IMR-90 (cell line): ENCODE measurements around the gene MCF2L. TPM values are rescaled to one million over a fixed set of nuclear protein-coding genes. Genes with fewer than 3 reads are reported as not detected.

ENCODE experiments used
- ATAC-seq: fragments of 200-7000 bp; cut with Tn5 transposase; 2 replicates; pipeline ENCODE4 v1.9.1; 2020; ENCODE audit warnings: low read depth, mild to moderate bottlenecking, moderate library complexity
- BruUV-seq: library from RNA; stranded (reverse); fragments of 400-500 nt; replicated peaks from 2 replicates; lab custom pipeline; 2021; lab: Mats Ljungman, UMichigan
- CTCF ChIA-PET: fragments of 300-600 bp; formaldehyde crosslinking; extraction: SDS; loops from one replicate; lab custom pipeline; 2021; ENCODE audit warnings: antibody characterized with exemption; lab: Yijun Ruan, JAX
- POLR2A ChIA-PET: fragments of 300-600 bp; sonication (Branson Sonifier 250); formaldehyde crosslinking; loops from one replicate; lab custom pipeline; 2022; ENCODE audit warnings: antibody characterized with exemption; ENCODE audit not compliant: unreplicated experiment; lab: Charles Lee
- DNase-seq: peaks from one replicate; pipeline ENCODE4 v3.0.0; 2013
- H2AFZ ChIP-seq: replicated peaks from 2 replicates; pipeline ENCODE3; 2013; ENCODE audit warnings: low read length, mild to moderate bottlenecking; ENCODE audit not compliant: poor library complexity
- H2AK5ac ChIP-seq: 2 replicates; pipeline ENCODE4 v1.6.1; 2013; ENCODE audit warnings: low read depth, low read length, inconsistent platforms
- H2AK9ac ChIP-seq: replicated peaks from 2 replicates; pipeline ENCODE3; 2013; ENCODE audit warnings: mild to moderate bottlenecking, low read depth, low read length, moderate library complexity; ENCODE audit not compliant: poor library complexity
- H2BK120ac ChIP-seq: 2 replicates; pipeline ENCODE4 v1.6.1; 2013; ENCODE audit warnings: low read depth, low read length, inconsistent platforms
- H2BK15ac ChIP-seq: 3 replicates; pipeline ENCODE4 v1.6.1; 2013; ENCODE audit warnings: low read depth, low read length, inconsistent platforms
- H2BK20ac ChIP-seq: 2 replicates; pipeline ENCODE4 v1.6.1; 2013; ENCODE audit warnings: low read depth, mild to moderate bottlenecking, inconsistent platforms, low read length, moderate library complexity
- H2BK5ac ChIP-seq: 2 replicates; pipeline ENCODE4 v1.6.1; 2013; ENCODE audit warnings: mild to moderate bottlenecking, low read depth, low read length, inconsistent platforms; ENCODE audit not compliant: poor library complexity, severe bottlenecking
- H3K14ac ChIP-seq: replicated peaks from 2 replicates; pipeline ENCODE4 v1.6.1; 2013; ENCODE audit warnings: low read depth, low read length, inconsistent platforms
- H3K18ac ChIP-seq: 2 replicates; pipeline ENCODE4 v1.6.1; 2013; ENCODE audit warnings: low read depth, low read length, control low read depth
- H3K23ac ChIP-seq: 2 replicates; pipeline ENCODE4 v1.6.1; 2013; ENCODE audit warnings: low read depth, low read length, inconsistent platforms
- H3K27ac ChIP-seq: 2 replicates; pipeline ENCODE4 v1.5.1; 2013; ENCODE audit warnings: mild to moderate bottlenecking, control low read depth, low read length; ENCODE audit not compliant: insufficient read depth
- H3K27me3 ChIP-seq: 2 replicates; pipeline ENCODE4 v1.6.1; 2013; ENCODE audit warnings: low read length; ENCODE audit not compliant: control insufficient read depth, insufficient read depth
- H3K36me3 ChIP-seq: 2 replicates; pipeline ENCODE4 v1.6.1; 2013; ENCODE audit warnings: low read length, mixed read lengths; ENCODE audit not compliant: control insufficient read depth, insufficient read depth
- H3K4ac ChIP-seq: 2 replicates; pipeline ENCODE4 v1.6.1; 2013; ENCODE audit warnings: low read depth, low read length, inconsistent platforms
- H3K4me1 ChIP-seq: 2 replicates; pipeline ENCODE4 v1.6.1; 2013; ENCODE audit warnings: low read length, mixed read lengths; ENCODE audit not compliant: control insufficient read depth, insufficient read depth
- H3K4me2 ChIP-seq: 2 replicates; pipeline ENCODE4 v1.6.1; 2013; ENCODE audit warnings: low read depth, mild to moderate bottlenecking, control low read depth, low read length, moderate library complexity
- H3K4me3 ChIP-seq: 2 replicates; pipeline ENCODE4 v1.5.1; 2013; ENCODE audit warnings: low read depth, mild to moderate bottlenecking, control low read depth, low read length, moderate library complexity; ENCODE audit not compliant: insufficient read depth
- H3K56ac ChIP-seq: 2 replicates; pipeline ENCODE4 v1.6.1; 2013; ENCODE audit warnings: low read length, inconsistent platforms; ENCODE audit not compliant: insufficient read depth; ENCODE audit errors: extremely low read depth
- H3K79me1 ChIP-seq, 2 experiments: 2 replicates each; pipeline ENCODE4 v1.6.1; 2013; ENCODE audit warnings: low read length in 2 of 2, inconsistent platforms in 1 of 2, low read depth in 1 of 2
- H3K9ac ChIP-seq: 2 replicates; pipeline ENCODE4 v1.6.1; 2013; ENCODE audit warnings: low read depth, low read length, control low read depth
- H3K9me1 ChIP-seq: 2 replicates; pipeline ENCODE4 v1.6.1; 2013; ENCODE audit warnings: low read length, inconsistent platforms; ENCODE audit not compliant: insufficient read depth
- H3K9me3 ChIP-seq: 2 replicates; pipeline ENCODE4 v1.6.1; 2013; ENCODE audit warnings: low read length; ENCODE audit not compliant: control insufficient read depth, insufficient read depth
- H4K20me1 ChIP-seq: 2 replicates; pipeline ENCODE4 v1.6.1; 2013; ENCODE audit warnings: low read length, inconsistent platforms; ENCODE audit not compliant: insufficient read depth
- H4K5ac ChIP-seq: 2 replicates; pipeline ENCODE4 v1.6.1; 2013; ENCODE audit warnings: mild to moderate bottlenecking, low read depth, low read length, control low read depth
- H4K8ac ChIP-seq, 2 experiments: 2 replicates each; pipeline ENCODE4 v1.6.1; 2013; ENCODE audit warnings: low read depth in 2 of 2, low read length in 2 of 2, control low read depth in 1 of 2, inconsistent platforms in 1 of 2
- H4K91ac ChIP-seq: 2 replicates; pipeline ENCODE4 v1.6.1; 2013; ENCODE audit warnings: low read depth, low read length, inconsistent platforms; ENCODE audit not compliant: insufficient read depth
- CEBPB ChIP-seq: IDR thresholded peaks from 2 replicates; pipeline ENCODE4 v1.6.1; 2012; ENCODE audit warnings: low read depth, low read length, improper control_type of control experiment
- CHD1 ChIP-seq: IDR thresholded peaks from 2 replicates; pipeline ENCODE4 v1.6.1; 2012; ENCODE audit warnings: low read depth, low read length, improper control_type of control experiment
- CTCF ChIP-seq: conservative IDR thresholded peaks from 2 replicates; pipeline ENCODE4 v1.5.1; 2012; ENCODE audit warnings: mild to moderate bottlenecking, low read depth, low read length, improper control_type of control experiment
- ELK1 ChIP-seq: fragments of 150-350 bp; IDR thresholded peaks from 2 replicates; pipeline ENCODE4 v1.6.1; 2016; ENCODE audit warnings: low read depth, mild to moderate bottlenecking, low read length, moderate library complexity, borderline replicate concordance
- FOS ChIP-seq: fragments of 150-350 bp; IDR thresholded peaks from 2 replicates; pipeline ENCODE4 v1.6.1; 2016; ENCODE audit warnings: low read depth, low read length
- MAFK ChIP-seq: IDR thresholded peaks from 2 replicates; pipeline ENCODE4 v1.6.1; 2012; ENCODE audit warnings: low read depth, low read length, improper control_type of control experiment
- MAZ ChIP-seq: IDR thresholded peaks from 2 replicates; pipeline ENCODE4 v1.6.1; 2012; ENCODE audit warnings: low read depth, mild to moderate bottlenecking, low read length, improper control_type of control experiment, moderate library complexity, borderline replicate concordance
- MXI1 ChIP-seq: IDR thresholded peaks from 2 replicates; pipeline ENCODE4 v1.6.1; 2012; ENCODE audit warnings: low read depth, mild to moderate bottlenecking, low read length, moderate library complexity, borderline replicate concordance
- POLR2A ChIP-seq: IDR thresholded peaks from 2 replicates; pipeline ENCODE4 v1.6.1; 2012; ENCODE audit warnings: mild to moderate bottlenecking, low read depth, low read length
- RCOR1 ChIP-seq: IDR thresholded peaks from 2 replicates; pipeline ENCODE4 v1.6.1; 2012; ENCODE audit warnings: mild to moderate bottlenecking, low read length, improper control_type of control experiment; ENCODE audit not compliant: insufficient replicate concordance
- WGBS, 2 experiments: methylation state at CpG; one replicate each; pipeline versions ENCODE4 v1.1.5 to v1.1.7; 2013; ENCODE audit warnings: missing lambda C conversion rate in 2 of 2; ENCODE audit not compliant: insufficient read length in 1 of 2; ENCODE audit errors: extremely low coverage in 2 of 2; 5-methylcytosine and 5-hydroxymethylcytosine counted together
- dilution Hi-C: fragments of 300-500 bp; cut with HindIII; formaldehyde crosslinking; loops from one replicate; pipeline ENCODE4 v1.14.3; 2018; ENCODE audit warnings: low sequenced_read_pairs; ENCODE audit not compliant: unreplicated experiment
- in situ Hi-C: fragments of 300-500 bp; cut with MboI; formaldehyde crosslinking; loops from 3 replicates; pipeline ENCODE4 v1.14.3; 2019; ENCODE audit warnings: low sequenced_read_pairs, inconsistent platforms, mixed read lengths
- intact Hi-C: fragments of 100-400 bp; cut with micrococcal nuclease; formaldehyde crosslinking; loops from 2 replicates; pipeline ENCODE4 v1.10.0; 2022
- polyA plus RNA-seq, 3 experiments: library from polyadenylated mRNA; depleted of rRNA; stranded (reverse); fragments of >200 nt; gene quantifications; 2 replicates each; pipeline ENCODE4 v1.2.3, GENCODE V29; 2012; ENCODE audit warnings: low replicate concordance in 1 of 3
- total RNA-seq: library from RNA; depleted of rRNA; stranded (reverse); fragments of >200 nt; gene quantifications from 2 replicates; pipeline ENCODE4 v1.2.3, GENCODE V29; 2012

MCF2L gene
- total and polyA plus RNA-seq, 2 of the 4 experiments (the other 2 are of a cell fraction) = 0.18 TPM; not detected in 1

GRCh38 chr13:112971288-112971643, 2.3 kb downstream of the MCF2L start:
- Histone ChIP-seq H2AK5ac (no peak overlapping the region), H2AFZ (no peak overlapping the region), H4K5ac (no peak overlapping the region), H2BK15ac (no peak overlapping the region), H3K36me3 (no peaks in the 10 kb centered on the region), H3K27ac (no peak overlapping the region), H3K23ac (no peak overlapping the region), H3K9me3 (peaks cover 7% of the 10 kb centered on the region), H3K9me1 (no peaks in the 10 kb centered on the region), H3K79me1 (no peaks in the 10 kb centered on the region), H3K4me1 (no peaks in the 10 kb centered on the region), H3K18ac (no peak overlapping the region), H3K9ac (no peak overlapping the region), H2BK120ac (no peak overlapping the region), H3K56ac (no peak overlapping the region), H4K91ac (no peak overlapping the region), H4K20me1 (no peaks in the 10 kb centered on the region), H2AK9ac (no peak overlapping the region), H3K4me2 (no peak overlapping the region), H2BK5ac (no peak overlapping the region), H3K14ac (no peak overlapping the region), H3K27me3 (peaks cover 57% of the 10 kb centered on the region), H2BK20ac (no peak overlapping the region), H4K8ac (no peak overlapping the region), H3K4me3 (no peak overlapping the region), H3K4ac (no peak overlapping the region)
- TF ChIP-seq MAZ (no peak), FOS (no peak), CTCF (no peak), MAFK (no peak), POLR2A (no peak), CEBPB (no peak), ELK1 (no peak), MXI1 (no peak), CHD1 (no peak), RCOR1 (no peak)
- no TSS peak for BruUV-seq
- intact Hi-C loops (no loop called here), in situ Hi-C loops (no loop called here), dilution Hi-C loops (no loop called here)
- WGBS, 2 experiments = 100% methylated on average over 1 of the region's 6 CpGs; no CpG with 5 or more reads in 1 of the 2 experiments
- DNase-seq = no peak
- ChIA-PET POLR2A (no interaction called here), CTCF (no interaction called here)
- no peak for ATAC-seq
